ELF-1 (cell line): ENCODE results near the gene HINT2.

Source experiments
- DNase-seq: peaks from one replicate; pipeline ENCODE4 v3.0.0-alpha.2; 2016; ENCODE audit warnings: low read depth, low spot score

Gene HINT2

GRCh38 chr9:35840881-35841644 lies 26.2 kb upstream of the HINT2 start:
- DNase-seq = peak; percentile 20

GRCh38 chr9:35839926-35840325 lies 25.1 kb upstream of the HINT2 start:
- no peak for DNase-seq

GRCh38 chr9:35836595-35836994 lies 21.8 kb upstream of the HINT2 start:
- DNase-seq = no peak

GRCh38 chr9:35835766-35836165 lies 20.9 kb upstream of the HINT2 start:
- no peak for DNase-seq

GRCh38 chr9:35835216-35835632 lies 20.4 kb upstream of the HINT2 start:
- DNase-seq = peak; percentile 23

GRCh38 chr9:35834260-35835215 lies 19.7 kb upstream of the HINT2 start:
- DNase-seq = no peak

- DNase-seq = no peak
Measured at GRCh38 chr9:35832814-35833213, 18.0 kb upstream of the HINT2 start.

- DNase-seq = no peak
Measured at GRCh38 chr9:35831040-35831439, 16.2 kb upstream of the HINT2 start.

- DNase-seq = no peak
Measured at GRCh38 chr9:35829764-35830096, 14.9 kb upstream of the HINT2 start.

GRCh38 chr9:35829084-35829763 lies 14.4 kb upstream of the HINT2 start, which contains the start of gene TMEM8B:
TMEM8B (plus strand) TSS chr9:35829228; CDS start chr9:35829448, 220 bp downstream.
- peak; percentile 88 for DNase-seq

- no peak for DNase-seq
Measured at GRCh38 chr9:35828716-35829083, 13.9 kb upstream of the HINT2 start, which contains the start of gene FAM221B. FAM221B (minus strand) TSS chr9:35828732; CDS start chr9:35826161, 2,571 bp downstream.

GRCh38 chr9:35827486-35827885 lies 12.6 kb upstream of the HINT2 start:
- no peak for DNase-seq

- DNase-seq = peak; percentile 55
Measured at GRCh38 chr9:35826071-35826701, 11.3 kb upstream of the HINT2 start.

GRCh38 chr9:35822926-35823325 lies 8.1 kb upstream of the HINT2 start:
- no peak for DNase-seq

GRCh38 chr9:35820076-35820475 lies 5.2 kb upstream of the HINT2 start:
- no peak for DNase-seq

- no peak for DNase-seq
Measured at GRCh38 chr9:35818341-35818740, 3.5 kb upstream of the HINT2 start.

- DNase-seq = peak; percentile 24
Measured at GRCh38 chr9:35816708-35817107, 1.9 kb upstream of the HINT2 start.

GRCh38 chr9:35814106-35814840 lies 569 bp downstream of the HINT2 start:
- peak; percentile 90 for DNase-seq

GRCh38 chr9:35813434-35814105 lies 1.3 kb downstream of the HINT2 start:
- peak; percentile 57 for DNase-seq

- DNase-seq = peak; percentile 96
Measured at GRCh38 chr9:35812025-35812602, 2.7 kb downstream of the HINT2 start, which contains the start of gene SPAG8. SPAG8 (minus strand) TSS chr9:35812262; CDS start chr9:35812147, 115 bp downstream.
